ENCODE results near the gene FNDC3B.

- TF ChIP-seq CTCF (IDR thresholded peaks at IDR 0.05) (no peak), POLR2AphosphoS5 (IDR thresholded peaks at IDR 0.05; ENCODE audit: insufficient read depth in 1 of 2, low read depth in 1 of 2) (no peak)
Measured at GRCh38 chr3:172441581-172441980, 402.2 kb downstream of the FNDC3B start.

All from vagina (tissue), 2 donors.